ENCODE measurements around the gene CACNG1.
"Not testable (repeated sequence)": the region's sequence is repeated elsewhere in the genome, so short reads cannot be mapped to it uniquely, and the experiment has no call there.

Gene CACNG1

GRCh38 chr17:67025216-67025792 lies 19.1 kb upstream of the CACNG1 start:
- DNase-seq (ENCODE audit: low read depth) = no peak

GRCh38 chr17:67026341-67026740 lies 18.0 kb upstream of the CACNG1 start:
- no peak for DNase-seq (ENCODE audit: low read depth)

GRCh38 chr17:67027031-67027628 lies 17.2 kb upstream of the CACNG1 start:
- DNase-seq (ENCODE audit: low read depth) = no peak

- no peak for DNase-seq (ENCODE audit: low read depth)
These were observed 13.7 kb upstream of the CACNG1 start for GRCh38 chr17:67030641-67031040.

GRCh38 chr17:67032382-67032781 lies 12.0 kb upstream of the CACNG1 start:
- DNase-seq (ENCODE audit: low read depth) = no peak

- no peak for DNase-seq (ENCODE audit: low read depth)
These were observed 11.4 kb upstream of the CACNG1 start for GRCh38 chr17:67032985-67033384.

GRCh38 chr17:67033613-67034012 lies 10.7 kb upstream of the CACNG1 start:
- DNase-seq (ENCODE audit: low read depth) = no peak

- DNase-seq (ENCODE audit: low read depth) = no peak
These were observed 8.9 kb upstream of the CACNG1 start for GRCh38 chr17:67035131-67036083.

GRCh38 chr17:67038861-67039365 lies 5.4 kb upstream of the CACNG1 start:
- no peak for DNase-seq (ENCODE audit: low read depth)

GRCh38 chr17:67040652-67041051 lies 3.7 kb upstream of the CACNG1 start:
- DNase-seq (ENCODE audit: low read depth) = no peak

- DNase-seq (ENCODE audit: low read depth) = not testable (repeated sequence)
These were observed 3.2 kb upstream of the CACNG1 start for GRCh38 chr17:67041119-67041518.

GRCh38 chr17:67041531-67041930 lies 2.8 kb upstream of the CACNG1 start:
- no peak for DNase-seq (ENCODE audit: low read depth)

- no peak for DNase-seq (ENCODE audit: low read depth)
These were observed 2.1 kb upstream of the CACNG1 start for GRCh38 chr17:67041941-67042899.

- DNase-seq (ENCODE audit: low read depth) = no peak
These were observed 1.1 kb upstream of the CACNG1 start for GRCh38 chr17:67043283-67043682.

GRCh38 chr17:67044940-67045339 lies 586 bp downstream of the CACNG1 start:
- no peak for DNase-seq (ENCODE audit: low read depth)

GRCh38 chr17:67046398-67046797 lies 2.0 kb downstream of the CACNG1 start:
- no peak for DNase-seq (ENCODE audit: low read depth)

- DNase-seq (ENCODE audit: low read depth) = no peak
These were observed 3.0 kb downstream of the CACNG1 start for GRCh38 chr17:67047382-67047781.

- DNase-seq (ENCODE audit: low read depth) = no peak
These were observed 4.8 kb downstream of the CACNG1 start for GRCh38 chr17:67049025-67049739.

GRCh38 chr17:67050066-67050465 lies 5.7 kb downstream of the CACNG1 start:
- DNase-seq (ENCODE audit: low read depth) = no peak

- DNase-seq (ENCODE audit: low read depth) = no peak
These were observed 6.3 kb downstream of the CACNG1 start for GRCh38 chr17:67050471-67051154.

Measured in activated T-cell treated with anti-CD3 and anti-CD28 coated beads for 24 hours (primary cell).